NCI-H1105 treated with DMSO at 0.1 percent for 48 hours (cell line): ENCODE measurements around the gene RGS11.
"Not testable (repeated sequence)": the region's sequence is repeated elsewhere in the genome, so short reads cannot be mapped to it uniquely, and the experiment has no call there.

Source experiments
- DNase-seq: peaks from one replicate; lab custom pipeline; 2025; lab: John Stamatoyannopoulos, UW

The RGS11 gene

DNA sequence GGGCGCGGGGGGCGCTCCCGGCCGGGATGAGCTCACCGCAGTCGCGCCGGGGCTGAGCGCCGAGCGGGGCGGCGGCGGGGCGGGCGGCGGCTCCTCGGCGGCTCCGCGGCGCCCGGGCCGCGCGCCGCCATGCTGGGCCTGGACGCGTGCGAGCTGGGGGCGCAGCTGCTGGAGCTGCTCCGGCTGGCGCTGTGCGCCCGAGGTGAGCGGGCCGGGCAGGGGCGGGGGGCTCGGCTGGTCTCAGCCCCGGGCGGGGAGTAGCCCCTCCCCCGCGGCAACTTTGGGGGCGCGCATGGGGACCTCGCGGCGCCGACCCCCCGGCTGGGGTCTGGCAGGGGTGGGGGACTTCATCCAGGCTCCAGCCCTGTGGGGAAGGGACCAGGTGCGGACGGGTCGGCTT lies 4.8 kb upstream of the RGS11 start, which contains the start of gene ARHGDIG:
TSS of gene ARHGDIG (plus strand) at position 40 of the 400 bp plus-strand sequence. CDS start at position 130, 90 bp downstream.
- DNase-seq = no peak

DNA sequence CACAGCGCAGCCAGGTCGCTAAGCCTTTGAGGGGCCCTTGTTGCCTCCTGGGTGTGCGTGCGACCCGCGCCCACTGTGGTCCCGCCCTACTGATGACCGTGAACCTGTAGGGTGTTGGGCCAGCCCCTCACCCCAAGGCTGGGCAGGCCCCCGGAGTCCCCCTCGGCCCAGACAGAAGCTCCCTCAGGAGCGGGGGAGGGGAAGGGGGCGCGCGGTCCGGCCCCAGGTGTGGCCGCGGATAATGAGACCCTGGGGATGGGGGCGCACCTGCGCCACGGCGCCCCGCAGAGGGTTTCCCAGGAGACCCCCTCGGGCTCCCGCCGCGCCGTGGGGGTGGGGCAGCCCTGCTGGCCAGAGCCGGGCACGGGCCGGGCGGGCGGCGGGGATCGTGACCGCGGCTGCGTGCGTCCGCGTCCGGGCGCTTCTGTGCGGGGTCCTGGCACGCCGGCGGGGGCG lies 4.3 kb upstream of the RGS11 start:
- no peak for DNase-seq

DNA sequence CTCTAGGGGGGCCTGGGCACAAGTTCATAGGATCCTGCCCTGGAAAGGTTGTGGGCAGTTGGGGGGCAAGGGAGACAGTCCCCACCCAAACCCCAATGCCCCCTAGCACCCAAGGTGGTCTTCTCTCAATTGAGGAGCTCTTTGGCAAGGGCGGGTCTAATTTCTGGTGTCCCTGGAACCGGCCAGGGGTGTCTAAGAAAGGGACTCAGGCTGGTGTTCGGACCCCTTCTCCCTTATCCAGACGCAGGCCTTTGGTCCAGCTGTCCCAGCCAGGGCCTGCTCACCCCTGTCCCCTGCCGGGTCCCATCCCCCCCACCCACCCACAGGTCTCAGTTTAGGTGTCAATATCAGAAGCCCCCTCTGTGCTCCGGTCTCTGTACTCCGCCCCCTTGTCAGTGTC lies 3.8 kb upstream of the RGS11 start:
- DNase-seq = no peak

DNA sequence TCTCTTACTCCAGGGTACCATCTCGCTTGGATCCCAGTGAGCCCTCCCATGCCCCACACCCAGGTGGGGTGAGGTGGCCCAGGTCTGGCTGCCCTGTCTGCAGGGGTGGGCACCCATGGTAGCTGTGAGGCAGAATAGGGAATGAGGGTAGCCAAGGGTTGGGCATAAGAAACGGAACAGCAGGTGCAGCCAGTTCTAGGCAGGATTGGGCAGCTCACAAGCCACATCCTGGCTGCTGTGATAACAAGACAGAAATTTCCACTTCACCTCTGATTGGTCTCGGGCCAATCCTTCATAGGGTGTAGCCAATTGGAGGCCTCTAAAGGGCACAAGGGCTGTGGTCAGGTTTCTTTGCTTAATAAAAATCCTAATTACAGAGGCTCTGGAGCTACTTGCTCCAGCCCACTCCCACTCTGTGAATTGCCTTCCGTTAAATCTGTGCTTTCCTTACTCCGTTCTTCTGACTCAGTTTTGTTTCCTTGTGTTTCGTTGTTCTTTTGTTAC lies 3.2 kb upstream of the RGS11 start:
- peak; percentile 59 for DNase-seq

GRCh38 chr16:276426-277077 lies 808 bp upstream of the RGS11 start:
- DNase-seq = no peak

DNA sequence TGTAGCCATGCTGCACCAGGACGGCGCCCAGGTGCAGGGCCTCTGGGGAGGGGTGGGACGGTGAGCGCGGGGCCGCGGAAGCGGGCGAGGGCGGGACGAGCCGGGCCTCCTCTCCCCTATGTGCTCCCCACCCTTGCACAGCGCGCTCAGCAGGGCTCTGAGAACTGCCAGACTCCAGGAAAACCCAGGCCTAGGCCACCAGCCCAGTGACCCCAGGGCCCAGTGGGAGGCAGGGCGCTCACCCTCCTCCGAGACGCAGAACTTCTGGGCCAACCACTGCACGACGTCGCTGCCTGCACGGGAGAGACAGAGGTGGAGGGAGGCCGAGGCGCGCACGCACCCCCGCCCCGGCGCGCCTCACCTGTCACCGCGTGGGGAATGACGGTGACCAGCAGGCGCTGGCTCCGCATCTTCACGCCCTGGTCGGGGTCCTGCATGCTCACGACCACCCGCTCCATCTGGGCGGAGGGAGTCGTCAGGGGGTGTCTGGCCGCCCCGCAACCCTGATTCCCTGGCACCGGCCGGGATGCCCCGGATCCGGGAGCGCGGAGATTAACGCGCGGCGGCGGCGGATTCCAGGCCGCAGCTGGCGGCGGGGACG lies 603 bp downstream of the RGS11 start:
- no peak for DNase-seq

DNA sequence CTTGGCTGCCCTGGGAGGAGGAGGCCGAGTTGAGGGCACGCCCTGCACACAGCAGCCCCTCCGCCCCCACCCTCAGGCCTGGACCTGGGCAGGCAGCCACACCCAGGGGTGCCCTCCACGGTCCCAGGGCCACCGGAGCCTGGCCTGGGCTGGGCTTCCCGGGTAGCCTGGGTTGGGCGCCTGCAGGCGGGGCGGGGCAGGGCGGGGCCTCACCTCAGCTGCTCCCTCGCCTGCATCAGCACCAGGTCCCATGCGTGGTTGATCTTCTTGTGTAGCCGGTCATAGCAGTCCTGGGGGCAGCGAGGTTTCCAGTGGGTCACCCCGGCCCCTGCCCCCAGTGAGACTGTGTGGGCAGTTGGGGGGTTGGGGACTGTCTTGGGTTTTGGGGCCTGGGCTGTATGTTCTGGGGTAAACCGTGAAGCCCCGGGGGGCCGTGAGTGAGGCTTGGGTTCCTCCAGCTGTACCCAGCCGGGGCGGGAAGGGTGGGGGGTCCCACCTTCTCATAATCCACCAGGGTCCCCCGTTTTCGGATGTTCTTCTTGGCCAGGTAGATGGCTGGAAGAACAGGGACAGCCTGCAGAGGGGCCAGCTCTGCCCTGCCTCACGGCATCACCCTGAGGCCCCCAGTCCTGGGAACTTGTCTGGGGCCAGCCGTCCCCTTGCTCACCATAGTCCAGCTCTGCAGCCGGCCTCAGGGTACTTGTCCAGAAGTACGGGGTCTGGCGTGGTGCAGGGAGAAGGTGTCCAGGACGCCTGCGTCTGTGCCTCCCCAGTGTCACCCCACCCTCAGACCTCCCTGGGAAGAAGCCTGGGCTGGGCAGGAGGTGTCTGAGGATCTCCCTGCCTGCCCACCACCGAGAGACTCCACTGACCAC lies 2.0 kb downstream of the RGS11 start:
- DNase-seq = no peak

DNA sequence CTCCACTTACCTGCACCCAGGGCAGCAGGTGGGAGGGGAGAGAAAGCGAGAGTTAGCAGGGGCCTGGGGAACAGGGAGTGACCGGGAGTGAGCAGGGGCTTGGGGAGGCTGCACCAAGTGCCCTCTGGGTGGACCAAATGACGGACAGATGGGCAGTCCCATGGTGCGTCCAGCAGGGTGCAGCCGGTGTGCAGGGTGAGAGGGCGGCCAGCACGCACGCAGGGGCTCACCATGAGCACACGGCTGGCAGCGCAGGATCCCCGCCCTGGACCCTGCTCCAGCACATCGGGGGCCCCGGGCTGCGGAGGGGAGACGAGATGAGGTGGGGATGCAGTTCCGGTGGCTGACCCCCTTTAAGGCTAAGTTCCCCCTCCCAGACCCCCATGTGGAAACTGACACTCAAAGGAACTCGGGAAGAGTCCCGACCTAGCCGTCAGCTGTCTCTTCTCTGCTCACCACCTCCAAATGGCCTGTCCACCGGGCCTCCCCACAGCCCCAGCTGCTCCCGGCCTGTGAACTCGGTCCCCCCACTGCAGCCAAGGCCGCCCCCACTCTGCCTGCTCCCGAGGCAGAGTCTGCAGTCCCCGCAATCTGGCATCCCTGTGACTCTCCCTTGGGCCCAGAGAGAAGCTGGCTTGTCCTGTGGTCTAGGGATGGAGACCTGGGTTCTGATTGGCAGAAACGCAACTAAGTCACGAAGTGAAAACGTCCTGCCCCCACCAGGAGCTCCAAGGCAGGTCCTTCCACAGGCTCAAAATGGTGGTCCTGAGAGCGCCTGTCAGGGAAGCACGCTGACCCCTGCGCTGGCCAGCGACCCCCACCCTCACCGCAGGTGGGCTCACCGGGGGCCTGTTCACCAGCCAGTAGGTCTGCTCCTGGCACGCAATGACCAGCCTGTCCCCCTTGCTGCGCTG lies 2.9 kb downstream of the RGS11 start:
- no peak for DNase-seq

GRCh38 chr16:270381-271255 lies 5.1 kb downstream of the RGS11 start:
- no peak for DNase-seq

DNA sequence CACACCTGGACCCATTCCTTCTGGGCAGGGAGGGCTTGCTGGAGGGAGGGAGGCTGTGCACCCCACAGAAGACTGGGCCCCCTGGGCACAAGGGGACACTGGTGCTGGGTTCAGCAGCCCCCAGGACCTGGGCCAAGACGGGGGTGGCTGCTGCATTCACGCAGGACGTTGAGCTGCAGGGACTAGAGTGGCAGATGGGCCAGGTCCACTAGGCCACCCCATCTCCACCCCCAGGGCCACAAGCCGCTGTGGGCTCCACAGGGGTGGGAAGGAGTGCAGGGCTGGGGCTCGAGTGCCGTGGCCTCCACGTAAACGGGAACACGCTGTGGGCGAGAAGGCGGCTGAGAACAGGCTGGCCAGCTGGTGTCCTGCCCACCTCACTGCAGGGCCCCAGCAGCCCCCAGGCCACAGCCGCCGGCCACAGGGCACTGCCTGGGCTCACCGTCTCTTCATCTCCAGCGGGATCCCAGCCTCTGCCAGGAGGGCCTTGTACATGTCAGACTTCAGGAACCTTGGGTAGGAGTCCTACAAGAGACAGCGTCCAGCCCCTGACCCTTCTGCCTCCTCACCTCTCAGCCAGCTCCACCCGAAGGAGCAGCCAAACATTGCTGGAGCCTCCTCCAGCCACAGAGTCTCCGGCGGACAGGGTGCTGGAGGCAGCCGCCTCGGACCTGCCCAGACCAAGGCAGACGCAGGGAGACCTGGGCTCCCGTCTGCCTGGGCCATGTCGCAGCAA lies 6.5 kb downstream of the RGS11 start:
- DNase-seq = no peak

GRCh38 chr16:268141-269053 lies 7.3 kb downstream of the RGS11 start:
- peak; percentile 28 for DNase-seq

- DNase-seq = not testable (repeated sequence)
These were observed 8.2 kb downstream of the RGS11 start for GRCh38 chr16:267562-267961.

GRCh38 chr16:266258-267164 lies 9.2 kb downstream of the RGS11 start:
- DNase-seq = no peak

- DNase-seq = no peak
These were observed 10.0 kb downstream of the RGS11 start for GRCh38 chr16:265711-266110.

GRCh38 chr16:265002-265529 lies 10.7 kb downstream of the RGS11 start:
- no peak for DNase-seq

DNA sequence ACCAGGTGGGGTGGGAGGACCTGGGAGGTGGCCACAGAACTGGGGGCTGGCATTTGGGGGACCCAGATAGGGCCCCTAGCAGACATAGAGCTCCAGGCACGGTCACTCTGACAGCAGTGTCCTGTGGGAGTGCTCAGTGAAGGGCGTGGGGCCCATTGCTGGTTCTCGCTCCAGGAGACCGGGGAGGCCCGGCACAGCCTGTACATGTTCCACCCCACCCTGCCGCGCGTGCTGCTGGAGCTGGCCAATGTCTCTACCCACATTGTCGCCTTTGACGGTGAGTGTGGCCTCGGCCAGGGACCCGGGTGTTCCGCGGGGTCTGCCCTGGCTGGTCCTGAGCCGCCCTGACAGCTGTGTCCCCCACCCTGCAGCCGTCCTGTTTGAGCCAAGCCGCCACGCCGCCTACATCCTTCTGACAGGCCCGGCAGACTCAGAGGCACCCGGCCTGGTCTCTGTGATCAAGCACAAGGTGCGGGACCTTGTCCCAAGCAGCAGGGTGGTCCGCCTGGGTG lies 11.2 kb downstream of the RGS11 start:
- DNase-seq = no peak

DNA sequence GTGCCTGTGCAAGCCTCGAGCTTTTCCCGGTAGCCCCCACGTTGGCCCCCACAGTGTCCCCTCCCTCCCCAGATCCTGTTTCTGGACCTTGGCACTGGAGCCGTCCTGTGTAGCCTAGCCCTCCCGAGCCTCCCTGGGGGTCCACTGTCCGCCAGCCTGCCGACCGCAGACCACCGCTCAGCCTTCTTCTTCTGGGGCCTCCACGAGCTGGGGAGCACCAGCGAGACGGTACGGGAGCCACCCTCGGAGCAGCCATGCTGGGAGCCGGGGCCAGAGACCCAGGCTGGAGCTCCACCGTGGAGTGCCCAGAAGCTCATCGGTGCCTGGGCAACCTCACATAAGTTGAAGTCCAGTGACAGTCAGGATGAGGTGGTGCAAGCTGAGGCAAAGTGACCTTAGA lies 11.8 kb downstream of the RGS11 start:
- no peak for DNase-seq
